ENCODE data around the gene GAPDH.
"Not testable (repeated sequence)": the region's sequence is repeated elsewhere in the genome, so short reads cannot be mapped to it uniquely, and the experiment has no call there.

The GAPDH gene

DNA sequence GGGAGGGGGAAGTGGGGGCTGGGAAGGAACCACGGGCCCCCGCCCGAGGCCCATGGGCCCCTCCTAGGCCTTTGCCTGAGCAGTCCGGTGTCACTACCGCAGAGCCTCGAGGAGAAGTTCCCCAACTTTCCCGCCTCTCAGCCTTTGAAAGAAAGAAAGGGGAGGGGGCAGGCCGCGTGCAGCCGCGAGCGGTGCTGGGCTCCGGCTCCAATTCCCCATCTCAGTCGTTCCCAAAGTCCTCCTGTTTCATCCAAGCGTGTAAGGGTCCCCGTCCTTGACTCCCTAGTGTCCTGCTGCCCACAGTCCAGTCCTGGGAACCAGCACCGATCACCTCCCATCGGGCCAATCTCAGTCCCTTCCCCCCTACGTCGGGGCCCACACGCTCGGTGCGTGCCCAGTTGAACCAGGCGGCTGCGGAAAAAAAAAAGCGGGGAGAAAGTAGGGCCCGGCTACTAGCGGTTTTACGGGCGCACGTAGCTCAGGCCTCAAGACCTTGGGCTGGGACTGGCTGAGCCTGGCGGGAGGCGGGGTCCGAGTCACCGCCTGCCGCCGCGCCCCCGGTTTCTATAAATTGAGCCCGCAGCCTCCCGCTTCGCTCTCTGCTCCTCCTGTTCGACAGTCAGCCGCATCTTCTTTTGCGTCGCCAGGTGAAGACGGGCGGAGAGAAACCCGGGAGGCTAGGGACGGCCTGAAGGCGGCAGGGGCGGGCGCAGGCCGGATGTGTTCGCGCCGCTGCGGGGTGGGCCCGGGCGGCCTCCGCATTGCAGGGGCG lies at the start of gene GAPDH:
GAPDH (plus strand) TSS at position 595 of the 772 bp plus-strand sequence. CDS start 316 bp downstream, outside the sequence.
- DNase-seq (ENCODE audit: low read depth) = peak; percentile 95
- H3K4me3 ChIP-seq (ENCODE audit: low read depth, low read length) = peak within 1 kb of the TSS; percentile 95

DNA sequence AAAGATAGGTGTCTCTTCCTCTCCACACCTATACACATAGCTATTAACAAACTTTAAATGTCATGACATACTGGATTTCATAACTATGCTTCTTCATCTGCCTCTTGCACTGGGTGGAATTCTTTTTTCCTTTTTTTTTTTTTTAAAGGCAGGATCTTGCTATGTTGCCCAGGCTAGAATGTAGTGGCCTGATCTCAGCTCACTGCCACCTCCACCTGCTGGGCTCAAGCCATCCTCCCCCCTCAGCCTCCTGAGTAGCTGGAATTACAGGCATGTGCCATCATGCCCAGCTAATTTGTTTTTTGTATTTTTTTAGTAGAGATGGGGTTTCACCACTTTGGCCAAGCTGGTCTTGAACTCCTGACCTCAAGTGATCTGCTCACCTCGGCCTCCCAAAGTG lies 46.1 kb upstream of the GAPDH start:
- no peak overlapping the region for H3K4me3 ChIP-seq (ENCODE audit: low read depth, low read length)
- no peak for DNase-seq (ENCODE audit: low read depth)

DNA sequence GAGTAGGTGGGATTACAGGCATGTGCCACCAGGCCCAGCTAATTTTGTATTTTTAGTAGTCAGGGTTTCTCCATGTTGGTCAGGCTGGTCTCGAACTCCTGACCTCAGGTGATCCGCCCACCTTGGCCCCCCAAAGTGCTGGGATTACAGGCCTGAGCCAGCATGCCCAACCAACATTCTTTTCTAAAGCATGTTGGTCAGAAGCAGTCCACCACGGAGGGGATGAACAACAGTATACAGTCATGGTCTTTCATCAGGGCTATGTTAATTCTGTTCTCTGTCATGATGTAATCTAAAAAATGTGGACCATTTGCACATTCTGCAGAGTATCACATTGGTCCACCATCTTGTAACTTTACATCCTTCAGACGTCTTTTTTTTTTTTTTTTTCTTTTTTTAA lies 44.9 kb upstream of the GAPDH start:
- DNase-seq (ENCODE audit: low read depth) = no peak
- H3K4me3 ChIP-seq (ENCODE audit: low read depth, low read length) = no peak overlapping the region

DNA sequence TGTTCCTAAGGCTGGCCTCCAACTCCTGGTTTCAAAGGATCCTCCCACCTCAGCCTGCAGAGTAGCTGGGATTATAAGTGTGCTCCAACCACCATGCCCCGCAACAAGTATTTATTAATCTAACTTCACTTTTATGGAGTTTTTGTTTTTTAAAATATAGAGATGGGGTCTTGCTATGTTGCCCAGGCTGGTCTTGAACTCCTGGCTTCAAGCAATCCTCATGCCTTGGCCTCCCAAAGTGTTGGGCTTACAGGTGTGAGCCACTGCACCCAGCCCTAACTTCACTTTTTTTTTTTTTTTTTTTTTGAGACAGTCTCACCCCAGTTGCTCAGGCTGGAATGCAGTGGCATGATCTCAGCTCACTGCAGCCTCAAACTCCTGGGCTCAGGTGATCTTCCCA lies 43.6 kb upstream of the GAPDH start:
- not testable (repeated sequence) for H3K4me3 ChIP-seq (ENCODE audit: low read depth, low read length); DNase-seq (ENCODE audit: low read depth)

DNA sequence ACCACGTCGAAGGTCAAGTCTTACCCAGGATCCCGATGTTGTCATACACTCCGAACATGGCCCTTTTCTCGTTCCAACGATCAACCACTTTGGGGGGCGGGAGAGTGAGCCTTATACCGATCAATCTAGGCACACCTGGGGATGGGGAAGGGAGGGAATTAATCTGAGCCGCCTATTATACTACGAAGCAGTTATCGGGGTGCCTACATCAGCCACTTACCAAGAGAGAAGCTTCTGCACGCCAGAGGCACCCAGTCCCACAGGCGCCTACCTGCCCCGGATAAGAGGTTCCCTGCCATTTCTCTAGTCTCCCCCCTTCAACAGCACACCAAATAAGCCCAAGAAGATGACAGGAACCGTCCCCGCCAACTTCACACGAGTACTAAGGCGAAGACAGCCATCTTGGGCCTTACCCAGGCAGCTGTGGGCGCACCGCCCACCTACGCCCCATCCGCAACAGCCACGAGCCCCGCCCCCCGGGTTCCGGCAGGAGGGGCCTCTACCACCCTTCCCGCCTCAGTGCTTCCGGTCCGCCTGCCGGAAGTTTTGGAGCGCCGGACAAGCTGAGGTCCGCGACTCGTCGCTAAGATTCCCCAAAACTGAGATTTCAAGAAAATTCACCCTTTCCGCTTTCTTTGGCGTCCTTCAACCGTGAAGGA lies 41.4 kb upstream of the GAPDH start, which contains the start of gene MRPL51:
MRPL51 (minus strand) TSS at position 425 of the 659 bp plus-strand sequence; CDS start at position 299, 126 bp downstream.
- peak; percentile 73 for DNase-seq (ENCODE audit: low read depth)
- H3K4me3 ChIP-seq (ENCODE audit: low read depth, low read length) = peak within 1 kb of the TSS; percentile 95

DNA sequence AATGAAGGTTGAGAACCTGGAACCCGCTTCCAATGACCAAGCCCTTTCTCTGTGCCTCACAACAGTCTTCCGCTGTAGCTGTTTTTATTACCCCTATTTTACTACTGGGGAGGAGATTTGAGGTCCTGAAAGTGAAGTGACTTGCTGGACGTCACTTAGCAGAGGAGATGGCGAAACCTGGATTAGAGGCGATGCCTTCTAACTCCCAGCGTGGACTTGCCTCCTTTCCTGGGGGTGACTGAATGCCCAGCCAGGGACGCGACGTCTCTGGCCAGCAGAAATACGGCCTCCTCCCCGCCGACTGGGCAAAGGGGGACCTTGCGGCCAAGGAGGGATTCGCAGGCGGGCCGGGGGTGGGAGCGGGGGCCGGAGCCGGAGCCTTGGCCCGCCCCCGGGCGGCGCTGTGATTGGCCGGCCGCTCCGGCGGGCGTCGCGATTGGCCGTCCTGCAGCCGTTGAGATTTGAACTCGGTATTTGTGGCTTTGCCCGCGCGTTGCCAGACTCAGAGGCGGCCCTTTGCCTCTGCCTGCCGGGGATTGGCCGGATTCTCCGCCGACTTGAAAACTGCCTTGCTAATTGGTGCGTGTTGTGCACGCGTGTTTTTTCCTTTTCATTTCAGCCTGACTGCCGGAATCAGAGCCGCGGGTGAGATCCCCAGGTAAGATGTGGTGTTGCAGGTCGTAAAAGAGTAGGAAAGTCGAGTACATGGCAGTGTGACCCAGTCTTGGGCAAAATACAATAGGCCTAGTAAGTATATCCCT lies 40.6 kb upstream of the GAPDH start, which contains the start of gene NCAPD2:
NCAPD2 (plus strand) TSS at position 606 of the 761 bp plus-strand sequence. CDS start 997 bp downstream, outside the sequence.
- H3K4me3 ChIP-seq (ENCODE audit: low read depth, low read length) = peak within 1 kb of the TSS; percentile 95
- DNase-seq (ENCODE audit: low read depth) = peak; percentile 75

DNA sequence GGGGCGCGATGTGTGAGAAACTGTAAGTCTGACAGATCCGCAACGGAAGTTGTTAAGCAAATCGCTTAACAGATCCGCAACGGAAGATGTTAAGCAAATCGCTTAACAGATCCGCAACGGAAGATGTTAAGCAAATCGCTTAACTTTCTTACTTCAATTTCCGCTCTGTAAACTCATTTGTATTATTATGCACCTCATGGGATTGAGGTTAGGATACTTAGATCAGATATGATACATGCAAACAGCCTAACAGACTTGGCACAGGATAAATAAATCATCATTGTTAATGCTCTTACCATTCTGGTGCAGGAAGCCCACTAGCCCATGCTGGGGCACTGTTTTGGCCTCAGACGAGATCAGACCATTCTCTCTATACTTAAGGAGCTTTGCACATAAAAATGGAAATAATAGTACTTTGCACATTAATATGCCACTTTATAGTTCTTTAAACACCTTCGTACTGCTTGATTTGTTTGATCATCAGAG lies 40.0 kb upstream of the GAPDH start:
- peak overlapping the region; percentile 95 for H3K4me3 ChIP-seq (ENCODE audit: low read depth, low read length)
- DNase-seq (ENCODE audit: low read depth) = no peak

DNA sequence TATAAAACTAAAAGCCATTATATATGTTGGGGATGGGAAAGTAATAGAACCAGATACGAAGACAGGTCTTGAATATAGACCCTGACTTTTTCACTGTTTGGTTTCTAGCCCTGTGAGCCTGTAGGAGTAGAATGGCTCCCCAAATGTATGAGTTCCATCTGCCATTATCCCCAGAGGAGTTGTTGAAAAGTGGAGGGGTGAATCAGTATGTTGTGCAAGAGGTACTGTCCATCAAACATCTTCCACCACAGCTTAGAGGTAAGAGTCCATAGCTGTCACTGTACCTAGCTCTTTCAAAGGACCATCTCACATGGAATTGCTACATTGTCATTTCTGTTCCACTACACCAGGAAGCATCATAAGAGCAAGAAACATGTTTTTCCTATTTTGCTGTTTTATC lies 39.3 kb upstream of the GAPDH start:
- DNase-seq (ENCODE audit: low read depth) = no peak
- peak overlapping the region; percentile 95 for H3K4me3 ChIP-seq (ENCODE audit: low read depth, low read length)

DNA sequence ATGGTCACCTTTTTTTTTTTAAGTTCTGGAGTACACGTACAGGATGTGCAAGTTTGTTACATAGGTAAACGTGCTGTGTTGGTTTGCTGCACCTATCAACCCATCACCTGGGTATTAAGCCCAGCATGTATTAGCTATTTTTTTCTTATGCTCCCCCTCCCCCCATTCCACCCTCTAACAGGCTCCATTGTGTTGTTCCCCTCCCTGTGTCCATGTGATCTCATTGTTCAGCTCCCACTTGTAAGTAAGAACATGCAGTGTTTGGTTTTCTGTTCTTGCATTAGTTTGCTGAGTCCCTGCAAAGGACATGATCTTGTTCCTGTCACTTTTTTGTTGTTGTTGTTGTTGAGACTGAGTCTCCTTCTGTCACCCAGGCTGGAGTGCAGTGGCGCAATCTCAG lies 37.0 kb upstream of the GAPDH start:
- H3K4me3 ChIP-seq (ENCODE audit: low read depth, low read length); DNase-seq (ENCODE audit: low read depth): not testable (repeated sequence)

DNA sequence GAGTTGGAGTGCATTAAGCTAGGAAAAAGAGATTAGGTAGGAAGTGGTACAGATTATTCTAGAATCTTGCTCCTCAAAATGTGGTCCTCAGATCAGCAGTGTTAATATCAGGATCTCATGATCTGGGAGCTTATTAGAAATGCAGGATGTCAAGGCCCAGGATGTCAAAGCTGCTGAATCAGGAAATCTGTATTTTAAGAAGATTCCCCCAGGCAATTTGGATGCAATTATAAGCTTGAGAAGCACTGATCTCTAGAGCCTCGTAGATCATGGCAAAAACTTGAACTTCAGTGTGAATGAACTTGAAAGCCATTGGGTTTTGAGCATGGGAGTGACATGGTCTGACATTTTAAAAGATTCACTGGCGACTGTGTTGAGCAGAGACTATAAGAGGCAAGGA lies 33.9 kb upstream of the GAPDH start:
- no peak for DNase-seq (ENCODE audit: low read depth)
- no peak overlapping the region for H3K4me3 ChIP-seq (ENCODE audit: low read depth, low read length)

DNA sequence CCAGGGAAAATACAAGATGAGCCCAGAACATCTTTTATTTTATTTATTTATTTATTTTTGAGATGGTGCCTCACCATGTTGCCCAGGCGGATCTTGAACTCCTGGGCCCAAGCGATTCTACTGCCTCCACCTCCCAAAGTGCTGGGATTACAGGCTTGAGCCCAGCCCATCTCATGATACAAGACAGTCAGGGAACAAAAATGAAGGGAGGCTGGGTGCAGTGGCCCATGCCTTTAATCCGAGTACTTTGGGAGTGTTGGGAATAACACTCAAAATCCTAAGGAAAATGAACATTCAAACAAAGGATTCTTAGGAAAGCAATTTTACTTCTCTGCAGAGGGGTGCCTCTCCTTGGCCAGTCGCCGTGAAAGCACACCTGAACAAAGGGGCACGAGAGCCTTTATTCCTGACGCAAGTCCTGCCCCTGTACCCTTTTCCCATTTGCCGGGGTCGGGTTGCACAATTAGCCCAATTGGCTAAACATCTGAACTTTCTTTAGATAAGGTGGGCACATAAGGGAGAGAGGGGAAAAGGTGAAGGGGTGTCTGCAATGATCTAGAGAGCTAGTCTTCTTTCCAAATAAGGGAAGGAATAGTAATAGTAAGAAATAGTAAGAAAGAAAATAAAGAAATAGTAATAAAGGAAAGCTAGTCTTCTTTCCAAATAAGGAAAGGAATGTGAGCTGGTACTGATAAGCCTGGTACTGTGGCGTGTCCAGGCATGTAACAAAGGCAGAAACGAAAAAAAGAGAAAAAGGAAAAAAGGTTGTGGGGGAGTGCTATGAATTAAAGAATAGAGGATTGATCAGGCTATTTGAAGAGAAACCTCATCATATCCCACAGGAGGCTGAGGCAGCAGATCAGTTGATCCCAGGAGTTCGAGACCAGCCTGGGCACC lies 27.0 kb upstream of the GAPDH start:
- no peak for DNase-seq (ENCODE audit: low read depth)
- no peak overlapping the region for H3K4me3 ChIP-seq (ENCODE audit: low read depth, low read length)

DNA sequence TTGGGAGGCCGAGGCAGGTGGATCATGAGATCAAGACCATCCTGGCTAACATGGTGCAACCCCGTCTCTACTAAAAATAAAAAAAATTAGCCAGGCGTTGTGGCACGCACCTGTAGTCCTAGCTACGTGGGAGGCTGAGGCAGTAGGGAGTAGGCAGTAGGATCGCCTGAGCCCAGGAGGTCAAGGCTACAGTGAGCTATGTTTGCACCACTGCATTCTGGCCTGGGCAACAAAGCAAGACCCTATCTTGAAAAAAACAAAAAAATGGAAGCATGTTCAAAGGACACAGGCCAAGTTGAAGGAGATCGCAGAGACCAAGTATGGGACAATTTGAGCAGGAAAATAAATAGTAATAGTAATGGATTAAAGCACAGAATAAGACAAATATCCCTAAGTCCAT lies 26.2 kb upstream of the GAPDH start:
- DNase-seq (ENCODE audit: low read depth) = no peak
- H3K4me3 ChIP-seq (ENCODE audit: low read depth, low read length) = no peak overlapping the region

DNA sequence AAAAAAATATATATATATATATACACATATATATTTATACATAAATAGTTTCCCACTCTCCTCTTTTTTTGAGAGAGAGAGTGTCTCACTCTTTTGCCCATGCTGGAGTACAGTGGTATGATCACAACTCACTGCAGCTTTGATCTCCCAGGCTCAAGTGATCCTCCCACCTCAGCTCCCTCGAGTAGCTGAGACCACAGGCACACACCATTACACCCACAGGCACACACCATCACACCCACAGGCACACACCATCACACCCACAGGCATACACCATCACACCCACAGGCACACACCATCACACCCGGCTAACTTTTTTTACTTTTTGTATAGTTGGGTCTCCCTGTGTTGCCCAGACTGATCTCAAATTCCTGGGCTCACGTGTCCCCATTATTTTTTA lies 14.1 kb upstream of the GAPDH start:
- no peak overlapping the region for H3K4me3 ChIP-seq (ENCODE audit: low read depth, low read length)
- no peak for DNase-seq (ENCODE audit: low read depth)

DNA sequence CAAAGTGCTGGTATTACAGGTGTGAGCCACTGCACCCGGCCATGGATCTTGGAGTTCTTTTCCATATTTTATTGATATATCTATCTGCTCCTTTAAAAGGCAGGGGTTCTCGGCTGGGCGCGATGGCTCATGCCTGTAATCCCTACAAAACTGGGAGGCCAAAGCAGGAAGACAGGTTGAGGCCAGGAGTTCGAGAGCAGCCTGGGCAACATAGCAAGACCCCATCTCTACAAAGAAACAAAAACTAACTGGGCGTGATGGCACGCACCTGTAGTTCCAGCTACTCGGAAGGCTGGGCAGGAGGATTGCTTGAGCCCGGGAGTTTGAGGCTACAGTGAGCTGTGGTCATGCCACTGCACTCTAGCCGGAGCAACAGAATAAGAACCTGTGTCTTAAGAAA lies 12.1 kb upstream of the GAPDH start:
- no peak for DNase-seq (ENCODE audit: low read depth)
- no peak overlapping the region for H3K4me3 ChIP-seq (ENCODE audit: low read depth, low read length)

DNA sequence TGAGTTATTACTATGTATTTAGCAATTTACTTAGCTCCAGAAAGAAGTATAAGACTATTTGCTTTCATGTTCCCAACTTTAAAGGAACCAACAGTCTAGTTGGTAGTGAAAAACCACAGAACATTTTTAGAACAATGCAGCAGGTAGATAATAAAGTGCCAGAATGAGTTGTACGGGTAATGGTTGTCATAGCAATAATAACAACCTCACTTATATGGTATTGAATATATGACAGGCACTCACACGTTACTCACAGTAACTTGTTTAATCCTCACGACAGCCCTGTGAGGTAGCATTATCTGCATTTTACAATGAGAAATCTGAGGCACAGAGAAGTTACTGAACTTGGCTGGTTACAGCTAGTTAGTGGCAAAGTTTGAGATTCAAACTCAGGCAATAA lies 10.6 kb upstream of the GAPDH start:
- no peak for DNase-seq (ENCODE audit: low read depth)
- H3K4me3 ChIP-seq (ENCODE audit: low read depth, low read length) = no peak overlapping the region

DNA sequence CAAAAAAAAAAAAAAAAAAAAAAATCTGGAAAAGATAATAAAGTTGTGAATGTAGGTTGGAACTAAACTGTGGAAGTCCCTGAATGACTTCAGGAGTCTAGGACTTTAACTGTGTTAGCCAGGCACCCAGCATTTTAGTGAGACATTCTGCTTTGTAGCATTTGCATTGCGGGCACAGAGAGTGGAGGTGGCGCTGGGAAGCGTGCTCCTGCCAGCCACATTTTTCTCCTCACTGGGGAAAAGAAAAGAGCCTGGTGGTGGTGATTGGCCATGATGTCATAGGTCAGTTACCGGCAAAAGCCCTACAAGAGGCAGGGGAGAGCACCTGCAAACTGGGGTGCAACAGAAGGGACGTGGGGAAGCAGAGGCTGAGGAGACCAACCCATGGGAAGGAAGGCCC lies 9.7 kb upstream of the GAPDH start:
- no peak for DNase-seq (ENCODE audit: low read depth)
- H3K4me3 ChIP-seq (ENCODE audit: low read depth, low read length) = no peak overlapping the region

DNA sequence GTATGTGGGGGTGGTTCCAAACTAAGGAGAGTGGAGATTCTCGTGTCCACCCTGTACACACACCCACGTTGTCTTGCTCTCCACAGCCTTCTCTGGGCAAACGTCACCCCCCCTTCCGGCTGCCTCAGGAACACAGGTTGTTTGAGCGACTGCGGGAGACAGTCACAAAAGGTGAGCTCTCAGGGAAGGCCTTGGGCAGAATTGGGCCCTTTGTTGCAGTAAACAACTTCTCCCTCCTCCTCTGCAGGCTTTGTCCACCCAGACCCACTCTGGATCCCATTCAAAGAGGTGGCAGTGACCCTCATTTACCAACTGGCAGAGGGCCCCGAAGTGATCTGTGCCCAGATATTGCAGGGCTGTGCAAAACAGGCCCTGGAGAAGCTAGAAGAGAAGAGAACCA lies 8.1 kb upstream of the GAPDH start:
- H3K4me3 ChIP-seq (ENCODE audit: low read depth, low read length) = no peak overlapping the region
- DNase-seq (ENCODE audit: low read depth) = no peak

DNA sequence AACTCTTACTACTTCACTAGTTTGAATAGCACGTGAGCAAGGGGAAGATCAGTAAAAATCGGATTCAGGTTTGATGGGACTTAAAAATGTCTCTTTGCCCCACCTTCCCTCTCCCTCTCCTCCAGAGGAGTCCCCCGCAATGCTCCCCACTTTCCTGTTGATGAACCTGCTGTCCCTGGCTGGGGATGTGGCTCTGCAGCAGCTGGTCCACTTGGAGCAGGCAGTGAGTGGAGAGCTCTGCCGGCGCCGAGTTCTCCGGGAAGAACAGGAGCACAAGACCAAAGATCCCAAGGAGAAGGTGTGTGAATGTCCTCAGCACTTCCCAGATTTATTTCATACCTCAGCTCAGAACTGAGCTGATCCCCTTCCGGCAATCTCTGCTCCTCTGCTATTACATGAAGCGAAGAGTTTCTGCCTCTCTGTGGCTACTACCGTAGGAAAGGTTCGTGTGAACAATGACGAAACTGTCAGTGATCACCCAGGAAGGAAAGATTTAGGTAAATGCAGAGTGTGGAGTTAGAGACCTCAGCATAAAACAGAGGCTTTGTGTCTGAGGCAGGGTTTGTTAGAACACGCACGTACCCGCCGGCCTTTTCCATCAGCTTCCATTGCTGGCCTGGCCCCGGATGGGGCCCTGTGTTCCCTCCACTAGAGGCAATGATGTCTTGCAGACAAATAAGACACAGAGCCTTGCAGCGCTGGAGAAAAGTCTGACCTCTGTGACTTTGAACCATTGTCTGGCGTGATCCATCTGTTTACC lies 7.4 kb upstream of the GAPDH start:
- H3K4me3 ChIP-seq (ENCODE audit: low read depth, low read length) = no peak overlapping the region
- no peak for DNase-seq (ENCODE audit: low read depth)

Data from skeletal muscle cell (primary cell).